Mesendoderm (in vitro differentiated cells): Measurements from ENCODE around the gene IER5. TPM values are rescaled to one million over a fixed set of nuclear protein-coding genes. Genes with fewer than 3 reads are reported as not detected.
A peak's percentile ranks its signal among the peaks of the same experiment; 100 is the strongest.
"Not testable (repeated sequence)": the region's sequence is repeated elsewhere in the genome, so short reads cannot be mapped to it uniquely, and the experiment has no call there.

Source experiments
- DNase-seq: peaks from one replicate; pipeline ENCODE4 v3.0.0; 2013
- H2AK5ac ChIP-seq: 2 replicates; pipeline ENCODE4 v1.6.1; 2013; ENCODE audit warnings: low read length, inconsistent platforms
- H2BK120ac ChIP-seq: 2 replicates; pipeline ENCODE4 v1.6.1; 2013; ENCODE audit warnings: low read depth, mild to moderate bottlenecking, low read length, moderate library complexity, mixed read lengths
- H2BK15ac ChIP-seq: replicated peaks from 2 replicates; pipeline ENCODE4 v1.6.1; 2013; ENCODE audit warnings: low read depth, mild to moderate bottlenecking, moderate library complexity
- H2BK5ac ChIP-seq: 2 replicates; pipeline ENCODE4 v1.6.1; 2013; ENCODE audit warnings: low read length, inconsistent platforms
- H3K18ac ChIP-seq: 2 replicates; pipeline ENCODE4 v1.6.1; 2013; ENCODE audit warnings: mild to moderate bottlenecking, low read length, mixed read lengths
- H3K23ac ChIP-seq: one replicate; pipeline ENCODE4 v1.6.1; 2013; ENCODE audit warnings: low read length
- H3K27ac ChIP-seq: 2 replicates; pipeline ENCODE4 v1.5.1; 2013; ENCODE audit warnings: low read depth, mild to moderate bottlenecking, inconsistent platforms, low read length, moderate library complexity
- H3K27me3 ChIP-seq: 2 replicates; pipeline ENCODE4 v1.6.1; 2013; ENCODE audit warnings: low read length, control low read depth, mild to moderate bottlenecking, inconsistent platforms; ENCODE audit not compliant: insufficient read depth, poor library complexity
- H3K36me3 ChIP-seq: 2 replicates; pipeline ENCODE4 v1.6.1; 2013; ENCODE audit warnings: low read length, inconsistent platforms; ENCODE audit not compliant: control insufficient read depth, insufficient read depth
- H3K4ac ChIP-seq: one replicate; pipeline ENCODE4 v1.6.1; 2013; ENCODE audit warnings: low read depth, mild to moderate bottlenecking, low read length, moderate library complexity
- H3K4me1 ChIP-seq: 2 replicates; pipeline ENCODE4 v1.6.1; 2013; ENCODE audit warnings: low read depth, low read length, inconsistent platforms; ENCODE audit not compliant: control insufficient read depth
- H3K4me2 ChIP-seq: 2 replicates; pipeline ENCODE4 v1.6.1; 2013; ENCODE audit warnings: low read length
- H3K4me3 ChIP-seq: 2 replicates; pipeline ENCODE4 v1.5.1; 2013; ENCODE audit warnings: mild to moderate bottlenecking, low read length
- H3K56ac ChIP-seq: one replicate; pipeline ENCODE4 v1.6.1; 2013; ENCODE audit warnings: low read length
- H3K79me1 ChIP-seq: 2 replicates; pipeline ENCODE4 v1.6.1; 2013; ENCODE audit warnings: low read length, inconsistent platforms
- H3K79me2 ChIP-seq: 2 replicates; pipeline ENCODE4 v1.6.1; 2013; ENCODE audit warnings: mild to moderate bottlenecking, low read length; ENCODE audit not compliant: control insufficient read depth, insufficient read depth
- H3K9ac ChIP-seq: 2 replicates; pipeline ENCODE4 v1.6.1; 2013; ENCODE audit warnings: low read length, inconsistent platforms
- H4K5ac ChIP-seq: one replicate; pipeline ENCODE4 v1.6.1; 2013; ENCODE audit warnings: low read length
- H4K8ac ChIP-seq: one replicate; pipeline ENCODE4 v1.6.1; 2013; ENCODE audit warnings: low read depth, mild to moderate bottlenecking, control low read depth, low read length, moderate library complexity
- WGBS: extraction: QIAGEN DNeasy Blood & Tissue Kit; methylation state at CpG from one replicate; pipeline ENCODE4 v1.1.7; 2013; ENCODE audit warnings: low lambda C conversion rate, missing lambda C conversion rate; ENCODE audit not compliant: insufficient coverage; ENCODE audit errors: extremely low coverage; 5-methylcytosine and 5-hydroxymethylcytosine counted together
- polyA plus RNA-seq, 2 experiments: library from polyadenylated mRNA; stranded (reverse); fragments of 200-250 nt; gene quantifications; one replicate each; pipeline ENCODE4 v1.2.3, GENCODE V29; 2013

Gene IER5
- polyA plus RNA-seq (2013, experiment 1 of 2): 3.5 TPM
- 3.2 TPM for polyA plus RNA-seq (2013, experiment 2 of 2)

GRCh38 chr1:181088079-181089016, at the start of gene IER5:
IER5 (plus strand) TSS chr1:181088700; CDS start chr1:181088903, 203 bp downstream.
- peak; percentile 99 for DNase-seq
- H3K18ac ChIP-seq: peak within 1 kb of the TSS; percentile 81
- peaks cover 34% of the 10 kb centered on the region for H3K79me2 ChIP-seq

GRCh38 chr1:181040284-181040865, 48.1 kb upstream of the IER5 start:
- no peak overlapping the region for H3K23ac ChIP-seq
- no peaks in the 10 kb centered on the region for H3K79me2 ChIP-seq
- H3K36me3 ChIP-seq: no peaks in the 10 kb centered on the region
- H2BK120ac ChIP-seq: no peak overlapping the region
- H2BK15ac ChIP-seq: no peak overlapping the region
- H3K27ac ChIP-seq: no peak overlapping the region
- H3K27me3 ChIP-seq: no peaks in the 10 kb centered on the region
- no peak overlapping the region for H3K56ac ChIP-seq
- H2AK5ac ChIP-seq: no peak overlapping the region
- H2BK5ac ChIP-seq: no peak overlapping the region
- no peak overlapping the region for H4K8ac ChIP-seq
- no peak overlapping the region for H3K18ac ChIP-seq
- no peaks in the 10 kb centered on the region for H3K79me1 ChIP-seq
- no peak overlapping the region for H3K4ac ChIP-seq
- no peak overlapping the region for H3K9ac ChIP-seq
- no peak for DNase-seq
- H4K5ac ChIP-seq: no peak overlapping the region
- peaks cover 5% of the 10 kb centered on the region for H3K4me1 ChIP-seq
- no peak overlapping the region for H3K4me3 ChIP-seq
- no CpG with 5 or more reads among the region's 3 CpGs for WGBS
- no peak overlapping the region for H3K4me2 ChIP-seq

More at GRCh38 chr1:181088079-181089016, at the start of gene IER5:
- Histone ChIP-seq H3K4me2 (peak within 1 kb of the TSS; percentile 79), H3K79me1 (peaks cover 7% of the 10 kb centered on the region), H3K56ac (peak within 1 kb of the TSS; percentile 94), H4K5ac (no peak within 1 kb of the TSS), H3K9ac (peak within 1 kb of the TSS; percentile 89), H3K36me3 (no peaks in the 10 kb centered on the region), H2BK15ac (no peak within 1 kb of the TSS), H4K8ac (peak within 1 kb of the TSS; percentile 79), H3K4ac (peak within 1 kb of the TSS; percentile 86), H3K27me3 (no peaks in the 10 kb centered on the region), H3K4me1 (peaks cover 5% of the 10 kb centered on the region), H3K23ac (peak within 1 kb of the TSS; percentile 72), H2BK120ac (peak within 1 kb of the TSS; percentile 40), H3K4me3 (peak within 1 kb of the TSS; percentile 84), H3K27ac (peak within 1 kb of the TSS; percentile 84), H2BK5ac (peak within 1 kb of the TSS; percentile 76), H2AK5ac (no peak within 1 kb of the TSS)
- WGBS: no CpG with 5 or more reads among the region's 76 CpGs

- Histone ChIP-seq H3K4me2 (no peak overlapping the region), H3K18ac (no peak overlapping the region), H4K8ac (no peak overlapping the region), H2AK5ac (no peak overlapping the region), H3K27me3 (no peaks in the 10 kb centered on the region), H3K27ac (no peak overlapping the region), H3K79me2 (no peaks in the 10 kb centered on the region), H3K4ac (no peak overlapping the region), H3K4me1 (no peaks in the 10 kb centered on the region), H3K9ac (no peak overlapping the region), H3K79me1 (no peaks in the 10 kb centered on the region), H3K56ac (peak overlapping the region; percentile 35), H2BK15ac (no peak overlapping the region), H2BK5ac (no peak overlapping the region), H3K23ac (no peak overlapping the region), H3K36me3 (no peaks in the 10 kb centered on the region), H3K4me3 (no peak overlapping the region), H2BK120ac (no peak overlapping the region), H4K5ac (no peak overlapping the region)
- WGBS: no CpG with 5 or more reads among the region's 5 CpGs
- no peak for DNase-seq
Measured at GRCh38 chr1:181043025-181043888, 45.2 kb upstream of the IER5 start.

- Histone ChIP-seq H3K9ac (no peak overlapping the region), H4K8ac (no peak overlapping the region), H3K56ac (no peak overlapping the region), H3K27ac (no peak overlapping the region), H3K36me3 (no peaks in the 10 kb centered on the region), H2BK15ac (no peak overlapping the region), H3K4me1 (no peaks in the 10 kb centered on the region), H3K79me1 (no peaks in the 10 kb centered on the region), H3K79me2 (no peaks in the 10 kb centered on the region), H2BK120ac (no peak overlapping the region), H2AK5ac (no peak overlapping the region), H3K23ac (no peak overlapping the region), H3K27me3 (no peaks in the 10 kb centered on the region), H3K4me2 (no peak overlapping the region), H3K4me3 (no peak overlapping the region), H2BK5ac (no peak overlapping the region), H3K4ac (no peak overlapping the region), H4K5ac (no peak overlapping the region), H3K18ac (no peak overlapping the region)
- DNase-seq: no peak
- WGBS: no CpG with 5 or more reads among the region's 5 CpGs
Measured at GRCh38 chr1:181044449-181044966, 44.0 kb upstream of the IER5 start.

GRCh38 chr1:181045946-181046345, 42.6 kb upstream of the IER5 start:
- no CpG with 5 or more reads among the region's 22 CpGs for WGBS

More at GRCh38 chr1:181045946-181046345, 42.6 kb upstream of the IER5 start:
- not testable (repeated sequence) for H2BK120ac ChIP-seq, H2BK5ac ChIP-seq, H3K79me1 ChIP-seq, H3K23ac ChIP-seq, H4K5ac ChIP-seq, H3K79me2 ChIP-seq, H4K8ac ChIP-seq, H3K4me1 ChIP-seq, H3K9ac ChIP-seq, H3K18ac ChIP-seq, H3K27ac ChIP-seq, H3K27me3 ChIP-seq, H3K4me2 ChIP-seq, H3K56ac ChIP-seq, H3K4ac ChIP-seq, DNase-seq, H2BK15ac ChIP-seq, H3K36me3 ChIP-seq, H3K4me3 ChIP-seq, H2AK5ac ChIP-seq
